Measurements from ENCODE around the gene COMMD4. TPM values are rescaled to one million over a fixed set of nuclear protein-coding genes. Genes with fewer than 3 reads are reported as not detected.

The COMMD4 gene
- total and polyA plus RNA-seq, 2 of the 8 experiments (the other 6 are each of a cell fraction or from before 2014, with no cell fraction given) = 131 to 236 TPM

DNA sequence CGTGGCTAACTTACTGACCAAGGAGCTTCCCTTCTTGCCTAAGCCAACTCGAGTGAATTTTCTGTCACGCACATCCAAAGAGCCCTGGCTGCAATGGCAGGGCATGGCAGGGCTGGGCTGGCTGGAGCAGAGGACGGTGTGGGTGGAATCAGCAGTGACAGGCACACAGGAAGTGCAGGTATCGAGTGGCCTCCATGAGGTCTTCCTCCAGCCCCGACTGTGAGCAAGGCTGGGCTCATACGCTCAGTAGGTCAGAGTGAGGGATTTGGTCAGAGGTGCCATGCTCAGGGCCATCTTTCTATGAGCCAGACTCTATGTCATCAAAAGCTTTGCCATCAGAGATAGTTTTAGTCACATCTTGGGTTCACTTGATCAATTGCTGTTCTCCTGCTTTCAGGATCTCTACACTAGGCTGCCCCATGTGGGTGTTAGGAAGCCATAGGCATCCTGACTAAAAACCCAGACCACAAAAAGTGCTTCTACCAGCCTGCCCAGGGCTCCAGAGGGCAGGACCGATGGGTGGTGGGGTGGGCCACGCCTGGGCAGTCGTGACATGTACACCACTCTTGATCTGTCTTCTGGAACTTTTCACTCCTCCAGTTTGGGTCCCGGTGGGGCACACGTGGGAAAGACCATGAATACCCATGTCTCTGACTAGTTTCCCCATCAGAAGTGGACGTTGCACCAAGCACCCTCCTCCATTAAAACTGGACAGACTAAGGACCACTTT lies 22.6 kb upstream of the COMMD4 start:
- no peak overlapping the region for H2BK120ac ChIP-seq (replicated peaks; ENCODE audit: low read depth, low read length)
- no peak overlapping the region for H3K4ac ChIP-seq (replicated peaks; ENCODE audit: insufficient read length, low read depth, low read length)
- H2AFZ ChIP-seq (ENCODE audit: low read length) = no peak overlapping the region
- H3K23ac ChIP-seq (ENCODE audit: insufficient read length) = no peak overlapping the region
- no peak overlapping the region for H3K4me2 ChIP-seq (ENCODE audit: insufficient read depth in 1 of 2, low read depth in 2 of 2, low read length in 2 of 2)
- peak overlapping the region; percentile 25; the same call in 1 of the 2 replicates for H4K8ac ChIP-seq (ENCODE audit: extremely low read depth, insufficient read depth, low read length)
- no peaks in the 10 kb centered on the region for H3K4me1 ChIP-seq (replicated peaks in 1 of 4; ENCODE audit: control insufficient read depth in 3 of 4, insufficient read depth in 4 of 4, low read length in 3 of 4)
- no peak overlapping the region for H4K91ac ChIP-seq (replicated peaks; ENCODE audit: insufficient read length, low read length)
- DNase-seq (ENCODE audit: low read depth in 1 of 2, low spot score in 2 of 2) (no peak), FAIRE-seq (no peak)
- no peak overlapping the region for H2BK5ac ChIP-seq (ENCODE audit: low read depth, low read length)
- H4K5ac ChIP-seq (ENCODE audit: insufficient read length, low read depth, low read length) = no peak overlapping the region
- no peak overlapping the region for H3K9ac ChIP-seq (replicated peaks in 1 of 4; ENCODE audit: extremely low read depth in 1 of 4, low read depth in 3 of 4, low read length in 3 of 4)
- ChIA-PET CTCF (ENCODE audit: partially characterized antibody) (no interaction called here), POLR2A (ENCODE audit: partially characterized antibody) (no interaction called here)
- H3K36me3 ChIP-seq (ENCODE audit: control insufficient read depth in 2 of 4, insufficient read depth in 4 of 4, low read length in 3 of 4) = no peaks in the 10 kb centered on the region
- H2BK12ac ChIP-seq (ENCODE audit: low read depth, low read length) = no peak overlapping the region
- no peaks in the 10 kb centered on the region for H3K9me3 ChIP-seq (ENCODE audit: insufficient read depth in 2 of 2, low read depth in 1 of 2, low read length in 1 of 2)
- H2AK5ac ChIP-seq (ENCODE audit: low read depth, low read length) = no peak overlapping the region
- no peak overlapping the region for H3K27ac ChIP-seq (ENCODE audit: low read depth, low read length)
- H4K20me1 ChIP-seq (replicated peaks in 1 of 2; ENCODE audit: control insufficient read depth in 1 of 2, insufficient read depth in 2 of 2, low read length in 2 of 2) = no peaks in the 10 kb centered on the region
- H3K4me3 ChIP-seq (ENCODE audit: extremely low read depth in 1 of 4, insufficient read depth in 2 of 4, low read depth in 3 of 4, low read length in 4 of 4) = no peak overlapping the region
- H3K18ac ChIP-seq (ENCODE audit: extremely low read depth, low read length) = no peak overlapping the region
- no peaks in the 10 kb centered on the region for H3K23me2 ChIP-seq (ENCODE audit: low read depth, low read length)
- no peaks in the 10 kb centered on the region for H3K27me3 ChIP-seq (replicated peaks in 1 of 4; ENCODE audit: control insufficient read depth in 3 of 4, extremely low read depth in 1 of 4, insufficient read depth in 3 of 4, low read length in 3 of 4)
- H3K79me1 ChIP-seq (ENCODE audit: low read depth, low read length) = no peaks in the 10 kb centered on the region
- H3K14ac ChIP-seq (ENCODE audit: insufficient read length) = no peak overlapping the region
- H2BK15ac ChIP-seq (ENCODE audit: low read length) = no peak overlapping the region
- H3K79me2 ChIP-seq (ENCODE audit: control insufficient read depth in 1 of 2, insufficient read depth in 2 of 2, low read length in 2 of 2) = no peaks in the 10 kb centered on the region
- H3K56ac ChIP-seq (replicated peaks; ENCODE audit: insufficient read length, low read depth, low read length) = no peak overlapping the region
- no peak overlapping the region for H2BK20ac ChIP-seq (ENCODE audit: low read length)
- WGBS, 2 experiments (ENCODE audit: extremely low coverage in 1 of 2, insufficient coverage in 1 of 2, insufficient read length in 1 of 2, insufficient replicate concordance in 2 of 2, low coverage in 1 of 2, low lambda C conversion rate in 2 of 2, missing lambda C conversion rate in 1 of 2) = 90% methylated on average over 13 of the region's 13 CpGs; no CpG with 5 or more reads in 1 of the 2 experiments
- TF ChIP-seq RBBP5 (IDR thresholded peaks at IDR 0.05; ENCODE audit: borderline replicate concordance, low read depth, low read length) (no peak), POLR2A (IDR thresholded peaks at IDR 0.05; ENCODE audit: control extremely low read depth in 1 of 2, low read depth in 2 of 2, low read length in 2 of 2) (no peak), EP300 (IDR thresholded peaks at IDR 0.05; ENCODE audit: borderline replicate concordance in 1 of 2, low read depth in 2 of 2, low read length in 2 of 2) (no peak), FOSL1 (IDR thresholded peaks at IDR 0.05; ENCODE audit: insufficient read depth, low read depth, low read length) (no peak), CREB1 (IDR thresholded peaks at IDR 0.05) (no peak), HDAC2 (IDR thresholded peaks at IDR 0.05; ENCODE audit: borderline replicate concordance in 1 of 2, low read depth in 2 of 2, low read length in 2 of 2) (no peak), POLR2AphosphoS5 (IDR thresholded peaks at IDR 0.05; ENCODE audit: low read depth, low read length) (no peak), SRF (IDR thresholded peaks at IDR 0.05; ENCODE audit: low read depth, low read length) (no peak), RXRA (IDR thresholded peaks at IDR 0.05; ENCODE audit: insufficient read depth, low read depth, low read length) (no peak), CHD1 (IDR thresholded peaks at IDR 0.05; ENCODE audit: low read depth, low read length) (no peak), RNF2 (IDR thresholded peaks at IDR 0.05; ENCODE audit: borderline replicate concordance, low read depth, low read length, missing control alignments, poor library complexity, severe bottlenecking) (no peak), TBP (IDR thresholded peaks at IDR 0.05; ENCODE audit: low read depth, low read length) (no peak), SAP30 (IDR thresholded peaks at IDR 0.05; ENCODE audit: insufficient read depth, insufficient replicate concordance, low read length) (no peak)
